Fibroblast of upper back skin (primary cell): Measurements from ENCODE around the gene ACACA.
"Not testable (repeated sequence)": the region's sequence is repeated elsewhere in the genome, so short reads cannot be mapped to it uniquely, and the experiment has no call there.

Source experiments
- DNase-seq: peaks from one replicate; pipeline ENCODE4 v3.0.0-alpha.2; 2013

The ACACA gene

DNA sequence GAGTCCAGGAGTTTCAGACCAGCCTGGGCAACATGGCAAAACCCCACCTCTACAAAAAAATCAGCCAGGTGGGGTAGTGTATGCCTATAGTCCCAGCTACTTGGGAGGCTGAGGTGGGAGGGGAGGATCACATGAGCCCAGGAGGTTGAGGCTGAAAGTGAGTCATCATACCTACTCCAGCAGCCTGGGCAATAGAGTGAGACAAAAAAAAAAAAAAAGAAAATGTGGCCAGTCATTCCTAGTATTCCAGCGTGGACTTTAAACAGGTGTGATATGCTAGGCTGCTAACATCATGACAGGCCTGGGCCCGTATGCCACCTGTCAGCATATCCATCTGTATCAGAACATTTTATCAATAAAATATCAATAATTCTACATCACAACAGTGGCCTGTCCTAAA lies 314.6 kb downstream of the ACACA start:
- DNase-seq = no peak

- no peak for DNase-seq
Measured at GRCh38 chr17:37090941-37091340, 315.7 kb downstream of the ACACA start.

- DNase-seq = no peak
Measured at GRCh38 chr17:37089956-37090355, 316.7 kb downstream of the ACACA start.

- no peak for DNase-seq
Measured at GRCh38 chr17:37088913-37089312, 317.7 kb downstream of the ACACA start.

DNA sequence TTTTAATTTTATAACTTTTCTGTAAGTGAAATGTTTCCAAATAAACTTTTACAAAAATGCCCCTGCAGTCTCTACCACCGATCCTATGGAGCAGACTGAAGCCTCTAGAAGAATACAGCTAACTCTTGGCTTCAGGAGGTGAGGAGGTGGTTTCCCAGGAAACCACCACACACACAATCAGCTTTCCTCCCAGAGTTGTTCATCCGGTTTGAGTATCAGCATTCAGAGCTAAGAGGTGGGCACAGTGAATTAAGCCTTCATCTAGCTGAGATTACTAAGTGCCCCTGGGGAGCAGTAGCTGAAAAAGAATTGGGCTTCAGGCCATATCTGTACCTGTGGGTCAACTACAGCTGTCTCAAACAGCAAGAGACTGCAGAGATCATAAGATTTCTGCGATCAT lies 318.2 kb downstream of the ACACA start:
- DNase-seq = no peak

- no peak for DNase-seq
Measured at GRCh38 chr17:37087683-37088082, 319.0 kb downstream of the ACACA start.

DNA sequence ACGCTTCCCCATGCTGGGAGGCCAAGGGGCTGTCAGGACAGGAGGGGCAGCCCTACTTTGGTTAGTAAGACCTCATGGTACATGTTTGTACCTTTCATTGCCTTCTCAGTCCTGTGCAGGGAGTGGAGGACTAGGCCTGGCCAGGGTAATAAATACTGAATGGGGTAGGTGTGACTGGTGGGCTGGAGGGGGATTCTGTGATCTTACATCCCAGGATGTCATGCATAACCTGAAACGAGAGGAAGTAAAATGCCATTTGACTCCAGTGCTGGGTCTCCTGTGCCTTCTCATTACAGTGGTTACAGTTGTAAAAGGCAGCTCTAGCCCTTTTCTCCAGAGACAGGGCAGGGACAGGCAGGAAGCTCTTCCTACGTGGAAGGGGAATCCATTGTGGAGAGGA lies 319.7 kb downstream of the ACACA start:
- no peak for DNase-seq

DNA sequence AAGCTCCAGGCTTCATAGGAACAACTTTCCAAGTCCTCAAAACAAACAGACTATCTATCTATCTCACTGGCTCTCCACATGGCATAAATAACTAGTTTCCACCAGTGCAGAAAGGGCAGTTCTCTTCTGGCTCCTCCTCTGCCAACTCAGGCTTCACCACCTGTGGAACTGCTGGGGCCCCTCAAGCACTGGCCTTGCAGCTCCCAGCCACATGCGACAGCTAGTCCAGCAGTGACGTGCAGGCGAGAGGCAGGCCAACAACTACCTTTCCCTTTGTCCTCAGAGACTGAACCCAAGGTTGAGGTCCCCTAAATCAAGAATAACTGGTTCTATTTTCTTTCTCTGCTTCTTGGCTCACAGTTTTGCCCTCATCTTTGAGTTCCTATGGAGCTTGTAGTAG lies 320.3 kb downstream of the ACACA start:
- no peak for DNase-seq

DNA sequence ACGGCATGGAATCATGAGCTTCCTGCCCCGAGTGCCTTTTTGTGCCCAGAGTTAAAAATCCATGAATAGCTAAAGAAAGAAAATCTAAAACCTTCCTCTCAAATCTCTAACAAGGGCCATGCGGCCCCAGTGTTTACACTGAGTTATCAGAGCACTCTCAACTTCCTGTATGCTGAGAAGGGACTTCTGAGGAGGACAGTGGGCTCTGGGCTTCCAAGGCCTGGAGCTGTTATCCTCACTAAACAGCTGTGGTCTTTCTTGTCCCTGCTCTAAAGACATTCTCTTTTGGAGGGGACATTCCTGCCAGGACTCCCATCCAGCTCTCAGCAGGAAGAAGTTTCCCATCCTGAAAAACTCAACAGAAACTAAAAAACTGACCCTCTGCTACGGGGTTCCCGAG lies 322.3 kb downstream of the ACACA start:
- DNase-seq = no peak

GRCh38 chr17:37083456-37083855 lies 323.2 kb downstream of the ACACA start:
- no peak for DNase-seq

GRCh38 chr17:37082985-37083384 lies 323.7 kb downstream of the ACACA start:
- no peak for DNase-seq

DNA sequence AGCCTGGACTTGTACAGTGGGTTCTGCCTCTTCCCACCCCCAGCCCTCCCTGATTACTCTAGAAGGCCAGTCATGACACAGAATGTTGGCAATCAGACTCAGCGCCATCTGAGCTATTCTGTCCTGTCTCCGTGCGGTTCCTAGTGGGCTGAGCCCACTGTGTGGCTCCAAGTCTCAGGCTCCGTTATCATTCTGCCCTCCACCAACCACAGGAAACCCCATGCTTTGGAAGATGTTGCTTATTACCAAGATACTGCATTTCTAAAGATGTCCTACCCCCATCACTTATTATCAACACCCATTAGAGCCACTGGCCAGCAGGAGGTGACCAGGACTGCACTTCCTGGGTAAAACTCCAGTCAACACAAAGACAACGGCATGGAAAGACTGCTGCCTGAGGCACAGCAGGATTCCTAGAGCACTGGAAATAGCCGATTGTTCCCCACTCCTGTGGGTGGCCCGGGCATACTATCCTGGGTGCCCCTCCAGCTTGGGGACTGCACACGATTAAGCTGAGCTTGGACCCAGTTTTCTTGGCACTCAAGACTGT lies 324.2 kb downstream of the ACACA start:
- no peak for DNase-seq

DNA sequence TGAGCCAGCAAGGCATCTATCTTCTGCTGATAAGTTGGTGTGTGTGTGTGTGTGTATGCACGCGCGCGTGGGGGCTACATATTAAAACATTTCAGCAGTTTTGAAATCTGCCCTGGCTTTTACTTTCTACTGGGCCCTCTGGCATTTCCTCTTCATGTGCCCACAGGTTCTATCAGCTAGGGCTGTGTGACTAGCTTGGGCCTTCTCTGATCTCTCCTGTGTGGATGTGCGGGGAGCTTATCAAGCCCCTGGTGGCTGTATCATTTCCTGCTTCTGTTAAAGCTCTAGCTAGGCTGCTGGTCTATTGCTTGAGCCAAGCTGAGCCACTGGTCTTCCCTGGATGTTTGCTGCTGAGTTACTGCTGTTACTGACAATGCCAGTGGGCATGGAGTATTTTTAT lies 325.3 kb downstream of the ACACA start:
- no peak for DNase-seq

DNA sequence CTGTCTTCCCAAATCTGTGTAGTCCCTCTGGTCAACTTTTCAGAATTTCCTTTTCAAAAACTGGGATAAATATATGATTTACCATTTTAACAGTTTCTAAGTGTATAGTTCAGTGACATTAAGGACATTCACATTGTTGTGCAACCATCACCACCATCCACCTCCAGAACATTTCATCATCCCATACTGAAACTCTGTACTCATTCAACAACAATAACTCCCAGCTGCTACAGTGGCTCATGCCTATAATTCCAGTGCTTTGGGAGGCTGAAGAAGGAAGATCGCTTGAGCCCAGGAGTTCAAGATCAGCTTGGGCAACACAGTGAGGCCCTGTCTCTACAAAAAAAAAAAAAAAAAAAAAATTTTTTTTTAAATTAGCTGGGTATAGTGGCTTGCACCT lies 326.9 kb downstream of the ACACA start:
- DNase-seq = peak; percentile 47

GRCh38 chr17:37079065-37079708 lies 327.4 kb downstream of the ACACA start:
- DNase-seq = no peak

DNA sequence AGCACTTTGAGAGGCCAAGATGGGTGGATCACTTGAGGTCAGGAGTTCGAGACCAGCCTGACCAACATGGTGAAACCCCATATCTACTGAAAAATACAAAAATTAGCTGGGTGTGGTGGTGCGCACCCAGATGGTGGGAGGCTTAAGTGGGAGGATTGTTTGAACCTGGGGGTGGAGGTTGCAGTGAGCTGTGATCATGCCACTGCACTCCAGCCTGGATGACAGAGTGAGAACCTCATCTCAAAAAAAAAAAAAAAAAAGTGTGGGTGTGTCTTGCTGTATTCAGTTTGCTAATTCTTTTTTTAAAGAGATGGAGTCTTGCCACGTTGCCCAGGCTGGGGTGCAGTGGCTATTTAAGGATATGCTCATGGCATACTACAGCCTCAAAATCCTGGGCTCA lies 333.2 kb downstream of the ACACA start:
- not testable (repeated sequence) for DNase-seq

DNA sequence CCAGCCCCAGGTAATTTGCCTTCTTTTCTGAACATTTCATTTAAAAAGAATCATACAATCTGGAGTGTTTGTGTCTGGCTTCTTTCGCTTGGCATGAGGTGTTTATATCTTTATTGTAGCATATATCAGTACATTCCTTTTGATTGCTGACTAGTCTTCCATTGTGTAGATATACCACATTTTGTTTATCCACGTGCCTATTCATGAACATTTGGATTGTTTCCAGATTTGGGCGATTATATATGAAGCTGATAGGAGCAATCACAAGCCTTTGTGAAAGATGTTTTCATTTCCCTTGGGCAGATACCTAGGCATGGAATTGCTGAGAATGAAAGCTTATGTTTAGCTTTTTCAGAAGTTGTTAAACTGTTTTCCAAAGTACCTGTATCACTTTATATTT lies 337.5 kb downstream of the ACACA start:
- no peak for DNase-seq

DNA sequence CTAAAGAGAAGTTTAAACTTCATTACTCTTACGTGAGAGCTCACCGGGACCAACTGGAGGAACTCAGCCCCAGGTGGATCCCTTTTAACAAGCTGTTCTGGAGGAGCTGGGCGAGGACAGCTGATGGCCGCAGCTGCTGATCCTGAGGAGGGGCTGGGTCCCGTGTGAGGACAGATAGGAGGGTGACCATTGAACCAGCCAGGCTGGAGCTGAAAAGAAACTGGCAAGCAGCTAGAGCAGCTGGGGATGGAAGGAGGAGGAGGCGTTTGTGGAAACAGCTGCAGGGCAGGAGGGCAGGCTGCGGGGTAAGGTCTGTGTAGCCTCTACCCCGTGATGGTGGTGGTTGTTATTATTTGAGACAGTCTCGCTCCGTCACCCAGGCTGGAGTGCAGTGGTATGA lies 338.4 kb downstream of the ACACA start:
- no peak for DNase-seq

- DNase-seq = peak; percentile 34
Measured at GRCh38 chr17:37067555-37068111, 339.0 kb downstream of the ACACA start.

- DNase-seq = no peak
Measured at GRCh38 chr17:37066322-37067255, 340.0 kb downstream of the ACACA start.

GRCh38 chr17:37065486-37066321 lies 340.9 kb downstream of the ACACA start:
- DNase-seq = no peak

GRCh38 chr17:37064956-37065355 lies 341.7 kb downstream of the ACACA start:
- DNase-seq = no peak

DNA sequence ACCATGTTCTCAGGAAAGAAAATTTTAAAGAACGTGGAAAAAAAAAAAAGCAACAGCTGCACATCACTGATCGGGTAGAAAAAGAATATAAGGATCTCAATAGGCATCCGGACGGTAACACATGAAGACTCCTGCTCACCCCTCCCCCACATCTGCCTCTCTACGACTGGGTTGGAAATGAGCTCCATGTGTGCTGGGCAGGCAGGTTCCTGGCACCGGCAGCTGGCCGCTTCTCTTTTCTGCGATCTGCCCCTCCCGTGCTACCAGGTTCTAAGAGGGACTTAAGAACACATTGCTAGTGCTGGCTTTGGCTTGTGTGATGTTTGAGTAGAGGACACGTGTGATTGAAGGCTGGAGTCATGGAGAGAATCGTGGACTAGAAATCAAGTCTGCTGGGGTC lies 342.4 kb downstream of the ACACA start:
- no peak for DNase-seq
